Measurements from ENCODE around the gene HDAC4. TPM values are rescaled to one million over a fixed set of nuclear protein-coding genes. Genes with fewer than 3 reads are reported as not detected.

HDAC4 gene
- total RNA-seq, 2 donors from 2014 or later = 9.3 to 139 TPM

- ATAC-seq (no peak), DNase-seq (no peak)
- WGBS, 2 donors = 52 to 71% methylated on average over 10 of the region's 10 CpGs
- Histone ChIP-seq H3K4me3 (no peak overlapping the region), H3K9me3 (no peaks in the 10 kb centered on the region), H3K4me1 (peaks cover 52% of the 10 kb centered on the region), H3K27me3 (no peaks in the 10 kb centered on the region), H3K36me3 (replicated peaks in 1 of 2; ENCODE audit: insufficient read depth in 1 of 2, low read depth in 2 of 2) (no peaks in the 10 kb centered on the region), H3K27ac (peak overlapping the region; percentile 17 to 83 (median 74))
- intact Hi-C loops (cut with DNase I) = no loop called here
- TF ChIP-seq CTCF (IDR thresholded peaks at IDR 0.05) (no peak), POLR2A (IDR thresholded peaks at IDR 0.05) (no peak)
These were observed 178.0 kb downstream of the HDAC4 start for GRCh38 chr2:239222706-239223309.

DNA sequence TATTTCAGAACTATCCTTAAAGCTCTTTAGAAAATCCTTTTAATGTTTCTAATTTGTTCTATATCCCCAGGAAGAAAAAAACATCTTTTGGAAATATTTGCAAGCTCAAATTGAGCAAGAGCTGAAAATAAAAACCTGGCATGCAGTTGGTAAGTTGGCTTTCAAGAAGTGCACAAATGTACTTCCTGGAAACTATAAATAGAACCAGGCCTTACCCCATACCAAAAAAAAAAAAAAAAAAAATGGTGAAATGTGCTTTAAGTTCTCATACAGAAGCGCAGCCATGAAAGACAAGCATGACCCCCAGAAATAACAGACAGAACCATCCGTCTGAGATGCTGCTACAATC is 178.5 kb downstream of the HDAC4 start:
- Histone ChIP-seq H3K9me3 (no peaks in the 10 kb centered on the region), H3K4me3 (no peak overlapping the region), H3K4me1 (peaks cover 51% of the 10 kb centered on the region), H3K27ac (peak overlapping the region; percentile 67 to 83 (median 74)), H3K36me3 (replicated peaks in 1 of 2; ENCODE audit: insufficient read depth in 1 of 2, low read depth in 2 of 2) (no peaks in the 10 kb centered on the region), H3K27me3 (no peaks in the 10 kb centered on the region)
- TF ChIP-seq CTCF (IDR thresholded peaks at IDR 0.05) (no peak), POLR2A (IDR thresholded peaks at IDR 0.05) (no peak)
- ATAC-seq (peak; percentile 53), DNase-seq (no peak)
- WGBS, 2 donors = 57 to 61% methylated on average over 2 of the region's 2 CpGs
- intact Hi-C loops (cut with DNase I) = no loop called here

DNA sequence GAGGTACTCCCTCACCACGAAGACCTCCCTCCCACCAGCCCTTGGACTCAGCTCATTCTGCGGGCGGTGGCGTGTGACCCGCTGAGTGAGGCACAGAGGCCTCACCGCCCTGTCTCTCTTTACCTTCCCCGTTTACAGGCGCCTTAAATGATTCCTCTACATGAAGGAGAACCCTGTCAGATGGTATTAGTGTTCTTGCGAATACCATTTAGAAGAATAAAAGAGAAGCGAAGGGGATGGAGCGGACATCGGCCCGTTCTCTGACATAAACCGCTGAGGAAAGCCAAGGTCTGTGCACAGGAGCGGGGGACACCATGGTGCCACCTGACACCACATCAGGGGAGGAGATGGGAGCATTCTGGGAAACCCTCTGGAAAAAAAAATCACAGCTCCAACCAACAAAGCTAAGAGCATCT is 179.8 kb downstream of the HDAC4 start:
- Histone ChIP-seq H3K9me3 (no peaks in the 10 kb centered on the region), H3K36me3 (replicated peaks in 1 of 2; ENCODE audit: insufficient read depth in 1 of 2, low read depth in 2 of 2) (no peaks in the 10 kb centered on the region), H3K4me3 (no peak overlapping the region), H3K27ac (peak overlapping the region; percentile 67 to 83 (median 74)), H3K4me1 (peaks cover 40% of the 10 kb centered on the region), H3K27me3 (no peaks in the 10 kb centered on the region)
- ATAC-seq (no peak), DNase-seq (no peak)
- intact Hi-C loops (cut with DNase I) = no loop called here
- TF ChIP-seq CTCF (IDR thresholded peaks at IDR 0.05) = no peak
- 95% methylated on average over 15 of the region's 15 CpGs for WGBS, 2 donors

GRCh38 chr2:239220341-239220740 is 180.5 kb downstream of the HDAC4 start:
- DNase-seq (no peak), ATAC-seq (no peak)
- Histone ChIP-seq H3K36me3 (replicated peaks in 1 of 2; ENCODE audit: insufficient read depth in 1 of 2, low read depth in 2 of 2) (no peaks in the 10 kb centered on the region), H3K9me3 (no peaks in the 10 kb centered on the region), H3K27ac (peak overlapping the region in 2 of 4 donors; percentile 69 to 83), H3K27me3 (no peaks in the 10 kb centered on the region), H3K4me3 (no peak overlapping the region), H3K4me1 (peaks cover 40% of the 10 kb centered on the region)
- no peak for TF ChIP-seq POLR2A (IDR thresholded peaks at IDR 0.05)
- no peak for TF ChIP-seq CTCF (IDR thresholded peaks at IDR 0.05)
- intact Hi-C loops (cut with DNase I) = no loop called here
- WGBS, 2 donors = 84 to 95% methylated on average over 9 of the region's 9 CpGs

DNA sequence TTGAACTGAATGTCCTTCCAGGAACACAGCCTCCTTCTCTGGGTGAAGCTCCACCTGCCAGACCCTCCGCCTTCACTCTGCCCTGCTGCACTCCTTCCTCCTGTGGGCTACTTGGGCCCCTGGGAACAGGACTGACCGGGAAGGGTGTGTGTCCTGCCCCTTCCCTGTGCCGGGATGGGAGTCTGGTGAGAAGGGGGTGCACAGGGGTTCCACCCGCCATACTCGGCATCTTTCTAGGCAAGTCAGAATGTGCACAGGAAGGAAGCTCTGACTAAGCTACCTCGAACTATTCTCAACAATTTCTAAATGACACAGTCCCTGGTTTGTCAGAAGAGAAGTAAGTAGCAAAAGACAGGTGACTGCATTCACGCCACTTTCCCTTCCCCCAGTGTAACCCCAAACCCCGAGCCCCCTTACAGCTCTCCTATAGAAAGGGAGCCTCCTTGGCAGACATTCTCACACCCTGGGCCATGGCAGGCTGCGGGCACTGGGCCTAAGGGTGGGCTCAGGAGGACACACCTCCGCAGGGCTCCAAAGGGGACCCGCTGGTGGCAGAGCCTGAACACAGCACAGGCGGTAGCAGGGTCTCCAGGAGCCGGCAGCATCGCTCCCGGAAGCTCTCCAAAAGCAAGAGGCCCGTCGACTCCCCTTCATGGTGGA is 184.1 kb downstream of the HDAC4 start:
- H3K9me3 ChIP-seq = no peaks in the 10 kb centered on the region
- H3K4me3 ChIP-seq = no peak overlapping the region
- WGBS, 2 donors = 79 to 91% methylated on average over 17 of the region's 17 CpGs
- no peaks in the 10 kb centered on the region for H3K36me3 ChIP-seq (replicated peaks in 1 of 2; ENCODE audit: insufficient read depth in 1 of 2, low read depth in 2 of 2)
- no peaks in the 10 kb centered on the region for H3K27me3 ChIP-seq
- intact Hi-C loops (cut with DNase I) = no loop called here
- H3K27ac ChIP-seq = no peak overlapping the region
- DNase-seq (no peak), ATAC-seq (no peak)
- TF ChIP-seq POLR2A (IDR thresholded peaks at IDR 0.05) = no peak
- no peak for TF ChIP-seq CTCF (IDR thresholded peaks at IDR 0.05)
- H3K4me1 ChIP-seq = peaks cover 15% of the 10 kb centered on the region
